Thymus (tissue), 11 donors: ENCODE measurements around the gene DEPP1. TPM values are rescaled to one million over a fixed set of nuclear protein-coding genes. Genes with fewer than 3 reads are reported as not detected.

Experiments
- DNase-seq, 9 donors: peaks; one replicate each; pipeline ENCODE4 v3.0.0-alpha.2; 2013; ENCODE audit warnings: low spot score in 9 of 9, low read depth in 6 of 9, missing footprints in 1 of 9
- H3K27ac ChIP-seq, 2 donors: one replicate each; pipeline ENCODE4 v1.5.1; 2013; ENCODE audit warnings: control low read depth in 1 of 2, low read depth in 1 of 2, low read length in 1 of 2, mild to moderate bottlenecking in 1 of 2, moderate library complexity in 1 of 2
- H3K27me3 ChIP-seq, 2 donors: one replicate each; pipeline ENCODE4 v1.5.1; 2013; ENCODE audit warnings: low read length in 1 of 2; ENCODE audit not compliant: control insufficient read depth in 2 of 2, insufficient read depth in 1 of 2
- H3K36me3 ChIP-seq, 2 donors: one replicate each; pipeline ENCODE4 v1.5.1; 2013; ENCODE audit warnings: low read length in 1 of 2, mild to moderate bottlenecking in 1 of 2, moderate library complexity in 1 of 2; ENCODE audit not compliant: control insufficient read depth in 2 of 2, insufficient read depth in 2 of 2
- H3K4me1 ChIP-seq, 2 donors: one replicate each; pipeline ENCODE4 v1.5.1; 2013; ENCODE audit warnings: low read length in 2 of 2; ENCODE audit not compliant: control insufficient read depth in 2 of 2, insufficient read depth in 2 of 2
- H3K4me3 ChIP-seq, 2 donors: one replicate each; pipeline ENCODE4 v1.5.1; 2013; ENCODE audit warnings: low read length in 2 of 2, control low read depth in 1 of 2, mild to moderate bottlenecking in 1 of 2
- H3K9me3 ChIP-seq, 2 donors: one replicate each; pipeline ENCODE4 v1.5.1; 2013; ENCODE audit warnings: low read length in 1 of 2, mild to moderate bottlenecking in 1 of 2; ENCODE audit not compliant: control insufficient read depth in 2 of 2, insufficient read depth in 1 of 2
- WGBS: extraction: QIAGEN DNeasy Blood & Tissue Kit; methylation state at CpG from one replicate; pipeline ENCODE4 v1.1.7; 2013; 5-methylcytosine and 5-hydroxymethylcytosine counted together
- polyA plus RNA-seq: library from polyadenylated mRNA; stranded (reverse); fragments of 200-250 nt; gene quantifications from one replicate; pipeline ENCODE4 v1.2.3, GENCODE V29; 2013
- total RNA-seq: library from RNA; stranded (reverse); fragments of 120-200 nt; gene quantifications from one replicate; pipeline ENCODE4 v1.2.4, GENCODE V29; 2013
- donor health status: healthy.

Gene DEPP1
- total and polyA plus RNA-seq, 2 donors, result 12.2 to 51.6 TPM

DNA sequence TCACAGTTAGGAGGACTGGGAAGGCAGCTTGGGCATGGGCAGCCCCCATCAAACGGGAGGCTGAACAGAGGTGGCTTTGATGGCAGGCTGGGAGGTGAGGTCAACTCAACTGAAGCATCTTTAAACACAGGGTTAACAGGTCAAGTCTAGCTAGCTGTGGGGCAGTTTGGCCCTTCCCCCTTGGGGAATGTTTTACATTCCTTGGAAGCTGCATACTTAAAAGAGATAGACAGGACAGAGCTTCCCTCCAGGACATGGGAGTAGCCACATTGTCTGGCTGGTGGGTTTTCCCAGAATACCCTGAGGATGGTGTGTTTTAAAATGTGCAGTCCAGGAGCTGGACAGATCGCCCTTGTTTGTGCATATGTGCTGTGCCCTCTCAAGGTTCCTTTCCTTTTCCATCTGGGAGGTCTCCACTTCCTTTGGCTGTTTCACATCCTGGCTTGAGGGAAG lies 25.8 kb downstream of the DEPP1 start:
- H3K36me3 ChIP-seq, result peaks cover 0 to 6% of the 10 kb centered on the region in 2 donors
- 95% methylated on average over 2 of the region's 2 CpGs for WGBS
- no peak overlapping the region for H3K27ac ChIP-seq
- no peak overlapping the region for H3K4me3 ChIP-seq
- peaks cover 3 to 7% of the 10 kb centered on the region in 2 donors for H3K4me1 ChIP-seq
- no peaks in the 10 kb centered on the region for H3K27me3 ChIP-seq
- DNase-seq, result no peak
- peaks cover 0 to 1% of the 10 kb centered on the region in 2 donors for H3K9me3 ChIP-seq

DNA sequence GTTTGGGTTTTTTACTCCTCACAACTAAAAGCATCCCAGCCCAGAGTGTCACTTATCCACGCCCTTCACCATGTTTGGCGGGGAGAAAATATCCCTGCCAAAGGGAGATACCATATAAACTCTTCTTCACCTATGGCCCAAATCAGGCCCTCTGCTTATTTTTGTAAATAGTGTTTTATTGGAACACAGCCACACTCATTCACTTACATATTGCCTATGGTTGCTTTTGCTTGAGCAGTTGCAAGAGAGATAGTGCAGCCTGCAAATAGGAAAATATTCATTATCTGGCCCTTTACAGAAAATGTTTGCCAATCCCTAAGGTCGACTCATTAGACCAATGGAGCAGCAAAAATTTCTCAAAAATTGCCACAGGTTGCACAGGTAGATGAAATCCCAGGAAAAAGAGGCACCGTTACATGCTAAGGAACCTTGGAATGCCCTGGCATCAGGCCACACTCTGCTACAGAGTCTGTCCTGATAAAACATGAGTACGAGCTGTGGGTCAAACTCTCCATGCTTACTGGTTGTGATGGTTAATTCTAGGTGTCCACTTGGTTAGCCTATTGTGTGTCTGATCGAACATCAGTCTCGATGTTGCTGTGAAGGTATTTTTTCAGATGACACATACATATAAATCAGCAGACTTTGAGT lies 26.9 kb downstream of the DEPP1 start:
- H3K9me3 ChIP-seq, result peaks cover 0 to 1% of the 10 kb centered on the region in 2 donors
- peaks cover 0 to 8% of the 10 kb centered on the region in 2 donors for H3K4me1 ChIP-seq
- no peak overlapping the region for H3K4me3 ChIP-seq
- no peak for DNase-seq
- 97% methylated on average over 7 of the region's 7 CpGs for WGBS
- H3K36me3 ChIP-seq, result peaks cover 0 to 6% of the 10 kb centered on the region in 2 donors
- no peak overlapping the region for H3K27ac ChIP-seq
- no peaks in the 10 kb centered on the region for H3K27me3 ChIP-seq

DNA sequence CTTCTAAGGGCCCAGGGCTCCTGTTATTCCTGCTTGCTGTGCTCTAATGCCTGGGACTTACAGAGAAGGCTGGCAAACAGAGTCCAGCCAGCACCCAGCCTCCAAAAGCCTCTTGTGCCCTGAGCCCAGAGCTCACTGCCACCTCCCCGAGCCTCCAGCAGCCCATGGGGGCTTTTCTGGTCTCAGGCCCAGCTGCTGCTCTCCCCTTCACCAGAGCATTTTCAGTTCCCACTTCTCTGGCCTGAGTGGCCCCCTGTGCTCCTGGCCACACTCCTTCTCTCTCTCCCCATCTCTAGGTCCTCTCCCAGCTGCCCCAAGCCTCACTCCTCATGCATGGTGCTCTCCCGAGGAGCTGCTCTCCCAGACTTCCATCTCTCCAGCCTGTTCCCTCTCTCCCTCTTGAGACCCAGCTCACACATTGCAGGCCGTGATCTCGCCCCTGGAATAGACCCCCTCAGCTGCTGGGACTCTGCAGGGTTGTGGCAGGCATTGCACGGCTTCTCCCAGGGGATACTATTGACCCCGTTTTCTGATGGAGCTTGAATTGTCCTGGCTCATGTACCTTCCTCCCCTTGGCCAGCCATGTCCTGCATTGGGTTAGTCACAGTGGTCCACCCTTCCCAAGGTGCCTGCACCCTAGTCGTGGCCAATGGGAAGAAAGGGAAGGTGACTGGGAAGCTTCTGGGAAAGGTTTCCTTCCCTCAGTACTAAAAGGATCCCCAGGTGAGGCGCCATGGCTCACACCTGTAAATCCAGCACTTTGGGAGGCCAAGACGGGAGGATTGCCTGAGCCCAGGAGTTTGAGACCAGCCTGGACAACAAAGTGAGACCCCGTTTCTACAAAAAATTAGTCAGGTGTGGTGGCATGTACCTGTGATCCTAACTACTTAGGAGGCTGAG lies 28.0 kb downstream of the DEPP1 start:
- no peak for DNase-seq
- Histone ChIP-seq H3K9me3 (no peaks in the 10 kb centered on the region), H3K36me3 (peaks cover 0 to 1% of the 10 kb centered on the region in 2 donors), H3K4me1 (peaks cover 0 to 8% of the 10 kb centered on the region in 2 donors), H3K27me3 (no peaks in the 10 kb centered on the region), H3K27ac (no peak overlapping the region), H3K4me3 (no peak overlapping the region)
- WGBS, result 98% methylated on average over 10 of the region's 10 CpGs

DNA sequence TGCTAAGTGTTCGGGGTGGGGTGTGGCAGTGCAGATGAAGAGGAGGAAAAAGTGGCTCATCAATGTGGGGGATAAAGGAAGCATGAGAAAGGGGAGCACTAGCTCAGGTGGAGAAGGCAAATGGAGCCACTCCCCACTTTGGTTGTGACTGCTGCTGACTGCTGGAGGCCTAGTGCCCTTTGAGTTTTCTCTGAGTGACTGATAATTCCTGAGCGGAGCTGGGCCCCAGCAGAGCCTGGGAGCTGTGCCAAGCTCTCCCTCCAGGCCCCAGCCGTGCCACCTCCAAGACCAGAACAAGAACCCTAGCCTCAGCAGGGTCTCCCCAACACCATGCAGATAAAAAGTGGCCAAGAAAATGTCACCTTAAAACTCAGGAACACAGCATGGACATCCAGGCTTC lies 28.7 kb downstream of the DEPP1 start:
- Histone ChIP-seq H3K27ac (no peak overlapping the region), H3K36me3 (no peaks in the 10 kb centered on the region), H3K9me3 (no peaks in the 10 kb centered on the region), H3K4me1 (peaks cover 0 to 8% of the 10 kb centered on the region in 2 donors), H3K4me3 (no peak overlapping the region), H3K27me3 (no peaks in the 10 kb centered on the region)
- no peak for DNase-seq
- 96% methylated on average over 3 of the region's 3 CpGs for WGBS

DNA sequence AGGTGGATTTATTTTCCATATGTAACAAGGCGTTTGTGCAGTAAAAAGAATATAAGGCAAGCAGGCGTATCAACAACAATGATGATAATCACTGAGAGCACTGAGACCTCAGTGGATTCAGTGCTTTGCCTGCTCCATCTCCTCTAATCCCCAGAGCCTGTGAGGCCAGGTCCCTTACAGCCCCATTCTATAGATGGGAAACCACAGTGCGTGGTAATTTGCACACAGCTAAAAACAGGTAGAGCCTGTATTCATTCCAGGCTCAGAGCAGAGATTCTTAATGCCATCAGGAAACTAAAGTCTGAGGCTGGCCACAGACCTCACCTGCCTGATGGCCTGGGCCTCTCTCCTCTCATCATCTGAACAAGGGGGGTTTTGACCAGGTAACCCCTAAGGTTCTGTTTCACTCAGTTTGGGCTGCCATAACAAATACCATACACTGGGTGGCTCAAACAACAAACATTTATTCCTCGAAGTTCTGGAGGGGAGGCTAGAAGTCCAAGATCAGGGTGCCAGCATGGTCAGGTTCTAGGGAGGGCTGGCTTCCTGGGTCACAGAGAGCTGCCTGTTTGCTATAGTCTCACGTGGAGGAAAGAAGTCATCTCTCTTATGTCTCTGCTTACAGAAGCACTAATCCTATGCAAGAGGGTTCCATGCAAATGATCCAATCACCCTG lies 29.3 kb downstream of the DEPP1 start:
- Histone ChIP-seq H3K27ac (no peak overlapping the region), H3K4me1 (peaks cover 0 to 8% of the 10 kb centered on the region in 2 donors), H3K27me3 (no peaks in the 10 kb centered on the region), H3K4me3 (no peak overlapping the region), H3K36me3 (no peaks in the 10 kb centered on the region), H3K9me3 (no peaks in the 10 kb centered on the region)
- no peak for DNase-seq
- 97% methylated on average over 5 of the region's 5 CpGs for WGBS

DNA sequence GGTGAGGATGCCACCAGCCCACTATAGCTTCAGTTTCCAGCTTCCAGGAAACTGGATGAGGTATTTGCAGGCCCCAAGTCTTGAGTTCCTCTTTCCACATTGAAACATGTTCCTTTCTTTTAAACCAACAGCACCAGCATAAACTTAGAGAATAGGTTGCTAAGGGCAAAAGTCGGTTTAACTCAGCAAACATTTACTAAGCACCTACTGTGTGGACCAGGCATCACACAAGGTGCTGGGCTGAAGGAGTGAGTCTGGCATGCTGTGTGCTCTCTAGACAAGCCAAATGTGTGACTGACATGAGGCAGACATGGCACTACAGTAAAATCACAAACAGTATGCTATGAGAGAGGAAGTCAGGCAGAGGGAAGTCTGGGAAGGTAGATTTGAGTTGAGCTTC lies 30.0 kb downstream of the DEPP1 start:
- no peak for DNase-seq
- no peaks in the 10 kb centered on the region for H3K9me3 ChIP-seq
- WGBS, result 61% methylated on average over 1 of the region's 1 CpG
- H3K4me3 ChIP-seq, result no peak overlapping the region
- H3K27me3 ChIP-seq, result no peaks in the 10 kb centered on the region
- H3K4me1 ChIP-seq, result peaks cover 0 to 8% of the 10 kb centered on the region in 2 donors
- H3K36me3 ChIP-seq, result no peaks in the 10 kb centered on the region
- H3K27ac ChIP-seq, result no peak overlapping the region

DNA sequence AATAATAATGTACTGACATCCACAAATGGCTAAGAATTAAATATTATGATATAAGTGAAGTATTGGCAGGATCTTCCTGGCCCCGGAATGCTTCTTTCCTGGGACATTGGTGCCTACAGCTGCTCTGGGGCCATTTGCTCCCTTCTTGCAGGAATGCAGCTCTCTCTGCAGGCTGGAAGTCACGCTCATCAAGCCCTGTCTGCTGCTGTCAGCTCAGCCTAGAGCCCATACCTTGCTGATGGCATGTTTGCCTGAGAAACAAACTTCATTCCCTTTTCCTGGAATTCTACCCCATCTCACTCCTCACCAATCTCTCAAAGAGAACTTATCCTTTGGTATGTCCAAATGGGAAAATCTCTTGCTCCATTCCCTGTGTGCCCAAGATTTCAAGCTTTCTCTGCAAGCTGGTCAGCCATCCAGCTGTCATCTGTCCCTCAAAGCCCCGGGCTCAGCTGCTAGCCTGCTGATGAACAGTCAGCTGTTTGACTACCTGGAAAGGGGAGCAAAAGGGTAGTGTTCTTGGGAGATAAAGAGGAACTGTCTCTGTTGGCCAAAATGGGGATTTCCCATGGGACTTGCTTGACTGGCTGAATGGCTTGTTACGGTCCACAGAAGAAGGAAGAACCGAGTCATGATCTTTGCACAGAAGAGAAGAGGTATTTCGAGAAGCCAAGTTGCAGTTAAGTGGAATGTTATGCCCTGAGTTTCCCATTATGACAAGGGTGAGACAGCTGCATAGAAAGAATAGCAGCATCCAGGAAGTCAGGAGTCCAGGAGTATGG lies 31.0 kb downstream of the DEPP1 start:
- Histone ChIP-seq H3K4me1 (peaks cover 0 to 8% of the 10 kb centered on the region in 2 donors), H3K27me3 (no peaks in the 10 kb centered on the region), H3K4me3 (no peak overlapping the region), H3K27ac (no peak overlapping the region), H3K9me3 (no peaks in the 10 kb centered on the region), H3K36me3 (no peaks in the 10 kb centered on the region)
- DNase-seq, result no peak
- WGBS, result 91% methylated on average over 6 of the region's 6 CpGs

DNA sequence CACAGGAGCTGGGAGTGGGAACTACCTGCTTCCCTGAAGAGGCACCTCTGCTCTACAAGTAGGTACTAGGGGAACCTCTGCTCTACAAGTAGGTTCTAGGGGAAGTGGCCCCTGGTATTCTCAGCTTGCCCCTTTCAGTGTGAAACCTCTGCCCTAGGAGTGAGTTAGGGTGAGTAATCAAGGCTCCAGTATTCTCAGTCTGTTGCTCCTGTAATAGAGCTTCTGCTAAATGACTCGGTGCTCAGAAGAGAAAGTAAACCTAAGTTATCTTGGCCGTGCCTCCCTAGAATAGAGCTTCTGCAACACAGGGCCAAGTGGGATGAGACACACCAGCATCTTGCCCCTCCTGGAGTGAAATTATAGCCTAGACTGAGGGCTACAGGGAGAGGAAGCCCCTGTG lies 32.4 kb downstream of the DEPP1 start:
- H3K4me3 ChIP-seq, result no peak overlapping the region
- no peaks in the 10 kb centered on the region for H3K36me3 ChIP-seq
- H3K9me3 ChIP-seq, result no peaks in the 10 kb centered on the region
- no peak for DNase-seq
- WGBS, result 88% methylated on average over 2 of the region's 2 CpGs
- H3K4me1 ChIP-seq, result peaks cover 0 to 8% of the 10 kb centered on the region in 2 donors
- H3K27me3 ChIP-seq, result no peaks in the 10 kb centered on the region
- H3K27ac ChIP-seq, result no peak overlapping the region
